ENCODE data around the gene SLC22A8. TPM values are rescaled to one million over a fixed set of nuclear protein-coding genes. Genes with fewer than 3 reads are reported as not detected.

Gene SLC22A8
- total RNA-seq, 4 donors from 2014 or later, result not detected

- no peak overlapping the region for H3K4me3 ChIP-seq
- no peak for ATAC-seq
Observed at GRCh38 chr11:63023222-63023814, 7.7 kb upstream of the SLC22A8 start.

DNA sequence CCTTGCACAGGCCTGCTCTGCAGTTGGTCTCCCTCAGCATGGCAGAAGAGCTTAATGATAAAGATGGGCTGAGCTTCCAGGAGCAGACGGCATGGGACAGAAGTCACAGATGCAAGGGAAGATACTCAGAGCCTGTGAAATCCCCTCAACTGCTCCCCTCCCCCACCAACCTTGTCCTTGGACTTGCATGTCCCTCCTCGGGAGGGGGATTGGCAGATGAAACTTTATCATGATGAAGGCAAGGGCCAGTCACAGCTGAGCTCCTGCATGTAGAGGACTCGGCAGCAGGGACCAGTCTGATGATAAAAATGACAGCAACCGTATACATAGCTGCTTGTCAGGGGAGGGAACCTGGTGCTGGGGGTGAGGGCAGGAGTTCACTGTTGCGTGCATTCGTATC, 6.8 kb upstream of the SLC22A8 start:
- Histone ChIP-seq H3K4me1 (peaks cover 0 to 12% (median 4%) of the 10 kb centered on the region in 3 donors), H3K27ac (no peak overlapping the region), H3K9me3 (no peaks in the 10 kb centered on the region), H3K27me3 (no peaks in the 10 kb centered on the region), H3K4me3 (no peak overlapping the region), H3K36me3 (no peaks in the 10 kb centered on the region)
- no peak for TF ChIP-seq POLR2AphosphoS5 (IDR thresholded peaks at IDR 0.05)
- TF ChIP-seq EP300 (IDR thresholded peaks at IDR 0.05), result no peak
- no peak for TF ChIP-seq CTCF (IDR thresholded peaks at IDR 0.05)
- no peak for TF ChIP-seq POLR2A (IDR thresholded peaks at IDR 0.05)
- WGBS, 2 donors (ENCODE audit: low coverage in 1 of 2), result 93 to 96% methylated on average over 3 to 4 of the region's 6 CpGs
- no peak for ATAC-seq

More at GRCh38 chr11:63023222-63023814, 7.7 kb upstream of the SLC22A8 start:
- Histone ChIP-seq H3K27ac (no peak overlapping the region), H3K27me3 (no peaks in the 10 kb centered on the region), H3K36me3 (no peaks in the 10 kb centered on the region), H3K4me1 (peaks cover 0 to 8% (median 4%) of the 10 kb centered on the region in 3 donors), H3K9me3 (no peaks in the 10 kb centered on the region)
- TF ChIP-seq CTCF (IDR thresholded peaks at IDR 0.05) (no peak), EP300 (IDR thresholded peaks at IDR 0.05) (no peak), POLR2A (IDR thresholded peaks at IDR 0.05) (no peak), POLR2AphosphoS5 (IDR thresholded peaks at IDR 0.05) (no peak)
- 81 to 88% methylated on average over 7 to 10 of the region's 11 CpGs for WGBS, 2 donors (ENCODE audit: low coverage in 1 of 2)

GRCh38 chr11:63020671-63021291, 5.1 kb upstream of the SLC22A8 start:
- Histone ChIP-seq H3K27ac (no peak overlapping the region), H3K4me1 (peaks cover 0 to 23% (median 4%) of the 10 kb centered on the region in 3 donors), H3K36me3 (no peaks in the 10 kb centered on the region), H3K27me3 (no peaks in the 10 kb centered on the region), H3K9me3 (no peaks in the 10 kb centered on the region), H3K4me3 (no peak overlapping the region)
- 80 to 82% methylated on average over 4 to 11 of the region's 24 CpGs for WGBS, 2 donors (ENCODE audit: low coverage in 1 of 2)
- ATAC-seq, result no peak
- TF ChIP-seq CTCF (IDR thresholded peaks at IDR 0.05), result no peak
- TF ChIP-seq EP300 (IDR thresholded peaks at IDR 0.05), result no peak
- no peak for TF ChIP-seq POLR2AphosphoS5 (IDR thresholded peaks at IDR 0.05)
- TF ChIP-seq POLR2A (IDR thresholded peaks at IDR 0.05), result no peak

DNA sequence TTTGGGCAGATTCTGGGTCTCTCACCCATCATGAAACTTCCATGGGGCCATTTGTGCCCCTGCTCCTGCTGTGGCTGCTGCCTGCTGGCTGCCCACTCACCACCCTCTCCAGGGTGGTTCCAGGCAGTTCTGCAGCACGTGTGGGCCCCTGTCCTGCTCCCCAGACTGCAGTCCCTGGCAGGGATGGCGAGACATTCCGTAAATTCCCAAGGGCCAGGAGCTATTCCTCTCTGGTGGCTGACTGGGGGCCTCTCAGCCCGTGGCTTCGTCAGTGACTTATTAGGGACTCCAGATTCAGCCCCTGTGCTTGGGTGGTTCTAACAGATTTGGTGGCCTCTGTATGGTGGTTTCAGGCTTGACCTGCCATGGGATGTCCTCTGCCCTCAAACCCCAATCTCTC, 3.9 kb upstream of the SLC22A8 start:
- H3K27ac ChIP-seq, result no peak overlapping the region
- no peak overlapping the region for H3K4me3 ChIP-seq
- peaks cover 0 to 25% (median 4%) of the 10 kb centered on the region in 3 donors for H3K4me1 ChIP-seq
- no peak for ATAC-seq
- H3K36me3 ChIP-seq, result no peaks in the 10 kb centered on the region
- TF ChIP-seq EP300 (IDR thresholded peaks at IDR 0.05) (no peak), CTCF (IDR thresholded peaks at IDR 0.05) (no peak), POLR2A (IDR thresholded peaks at IDR 0.05) (no peak), POLR2AphosphoS5 (IDR thresholded peaks at IDR 0.05) (no peak)
- WGBS, 2 donors (ENCODE audit: low coverage in 1 of 2), result 65% methylated on average over 4 of the region's 5 CpGs; no CpG with 5 or more reads in 1 of the 2 donors
- H3K9me3 ChIP-seq, result no peaks in the 10 kb centered on the region
- H3K27me3 ChIP-seq, result peaks cover 5% of the 10 kb centered on the region

All from gastroesophageal sphincter (tissue), 4 donors.